ENCODE measurements around the gene SLC66A2. TPM values are rescaled to one million over a fixed set of nuclear protein-coding genes. Genes with fewer than 3 reads are reported as not detected.

Gene SLC66A2
- total and polyA plus RNA-seq, 2 donors (not counting 1 experiment from before 2014, with no cell fraction given) = 44.4 to 45.1 TPM

GRCh38 chr18:79982736-79983135 lies 31.3 kb upstream of the SLC66A2 start:
- no peaks in the 10 kb centered on the region for H3K27me3 Mint-ChIP-seq
- H4K20me1 ChIP-seq (ENCODE audit: control insufficient read depth, insufficient read depth, low read length, poor library complexity, severe bottlenecking) = peaks cover 95% of the 10 kb centered on the region
- no peak for ATAC-seq (ENCODE audit: low read depth)

DNA sequence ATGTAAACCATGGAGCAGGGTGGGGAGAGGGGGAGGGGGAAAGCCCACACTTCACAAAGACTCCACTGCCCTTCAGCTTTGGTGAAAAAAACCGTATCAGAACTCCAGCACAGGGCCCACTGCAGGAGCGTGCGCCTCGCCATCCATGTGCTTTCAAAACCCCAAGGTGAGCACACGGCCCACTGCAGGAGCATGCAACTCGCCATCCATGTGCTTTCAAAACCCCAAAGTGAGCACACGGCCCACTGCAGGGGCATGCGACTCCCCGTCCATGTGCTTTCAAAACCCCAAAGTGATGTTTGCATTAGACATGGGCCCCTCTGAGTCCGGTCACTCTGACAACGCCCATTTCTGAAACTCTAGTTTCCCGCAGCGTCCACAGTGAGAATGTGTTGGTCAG lies 29.1 kb upstream of the SLC66A2 start:
- H3K4me3 ChIP-seq (ENCODE audit: control extremely low read depth in 1 of 5, extremely low read depth in 1 of 5, insufficient read depth in 1 of 5, low read depth in 2 of 5, low read length in 4 of 5) = no peak overlapping the region
- CTCF ChIA-PET = no interaction called here
- H2AFZ ChIP-seq (ENCODE audit: insufficient read depth, low read depth, low read length, poor library complexity, severe bottlenecking) = no peak overlapping the region
- no peaks in the 10 kb centered on the region for H3K27me3 Mint-ChIP-seq
- H3K79me2 ChIP-seq (ENCODE audit: control insufficient read depth, insufficient read depth, low read length) = peaks cover 96% of the 10 kb centered on the region
- ATAC-seq (ENCODE audit: low read depth) (no peak), DNase-seq (no peak)
- H3K4me1 ChIP-seq (ENCODE audit: control insufficient read depth in 2 of 2, insufficient read depth in 2 of 2, low read length in 2 of 2) = no peaks in the 10 kb centered on the region
- no peaks in the 10 kb centered on the region for H3K9me3 Mint-ChIP-seq (ENCODE audit: insufficient read depth)
- no peak overlapping the region for H3K4me2 ChIP-seq (replicated peaks; ENCODE audit: low read depth, low read length, poor library complexity, severe bottlenecking)
- H3K27ac Mint-ChIP-seq = no peak overlapping the region
- H3K9me3 ChIP-seq (ENCODE audit: control extremely low read depth in 1 of 3, control insufficient read depth in 2 of 3, insufficient read depth in 1 of 3, low read length in 2 of 3) = no peaks in the 10 kb centered on the region
- peaks cover 0 to 41% of the 10 kb centered on the region in 2 experiments for H3K36me3 ChIP-seq (replicated peaks in 1 of 2; ENCODE audit: control extremely low read depth in 1 of 2, control insufficient read depth in 1 of 2, extremely low read depth in 1 of 2, insufficient read depth in 2 of 2, low read length in 1 of 2)
- H4K20me1 ChIP-seq (ENCODE audit: control insufficient read depth, insufficient read depth, low read length, poor library complexity, severe bottlenecking) = peaks cover 95% of the 10 kb centered on the region
- H3K4me1 Mint-ChIP-seq = peaks cover 46% of the 10 kb centered on the region
- POLR2A ChIA-PET = no interaction called here
- 85% methylated on average over 9 of the region's 13 CpGs for WGBS (ENCODE audit: insufficient coverage)
- H3K4me3 Mint-ChIP-seq = no peak overlapping the region
- no peak overlapping the region for H3K27ac ChIP-seq (ENCODE audit: low read length in 2 of 2)
- TF ChIP-seq, protein P1, sequence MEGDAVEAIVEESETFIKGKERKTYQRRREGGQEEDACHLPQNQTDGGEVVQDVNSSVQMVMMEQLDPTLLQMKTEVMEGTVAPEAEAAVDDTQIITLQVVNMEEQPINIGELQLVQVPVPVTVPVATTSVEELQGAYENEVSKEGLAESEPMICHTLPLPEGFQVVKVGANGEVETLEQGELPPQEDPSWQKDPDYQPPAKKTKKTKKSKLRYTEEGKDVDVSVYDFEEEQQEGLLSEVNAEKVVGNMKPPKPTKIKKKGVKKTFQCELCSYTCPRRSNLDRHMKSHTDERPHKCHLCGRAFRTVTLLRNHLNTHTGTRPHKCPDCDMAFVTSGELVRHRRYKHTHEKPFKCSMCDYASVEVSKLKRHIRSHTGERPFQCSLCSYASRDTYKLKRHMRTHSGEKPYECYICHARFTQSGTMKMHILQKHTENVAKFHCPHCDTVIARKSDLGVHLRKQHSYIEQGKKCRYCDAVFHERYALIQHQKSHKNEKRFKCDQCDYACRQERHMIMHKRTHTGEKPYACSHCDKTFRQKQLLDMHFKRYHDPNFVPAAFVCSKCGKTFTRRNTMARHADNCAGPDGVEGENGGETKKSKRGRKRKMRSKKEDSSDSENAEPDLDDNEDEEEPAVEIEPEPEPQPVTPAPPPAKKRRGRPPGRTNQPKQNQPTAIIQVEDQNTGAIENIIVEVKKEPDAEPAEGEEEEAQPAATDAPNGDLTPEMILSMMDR (IDR thresholded peaks at IDR 0.05) = no peak
- no peak for TF ChIP-seq EZH2 (IDR thresholded peaks at IDR 0.05; ENCODE audit: borderline replicate concordance, insufficient read depth, low read depth, low read length, poor library complexity, severe bottlenecking)
- no peak overlapping the region for H3K9ac ChIP-seq (ENCODE audit: low read length)
- intact Hi-C loops (cut with micrococcal nuclease) = loop anchor here (10.0 kb wide), 1 partner anchor 164 kb away; no protein-coding TSS in a partner anchor
- no peaks in the 10 kb centered on the region for H3K27me3 ChIP-seq (replicated peaks in 1 of 4; ENCODE audit: control extremely low read depth in 1 of 4, control insufficient read depth in 3 of 4, insufficient read depth in 4 of 4, low read length in 3 of 4)

More at GRCh38 chr18:79982736-79983135, 31.3 kb upstream of the SLC66A2 start:
- Histone ChIP-seq H3K9ac (ENCODE audit: low read length) (no peak overlapping the region), H3K79me2 (ENCODE audit: control insufficient read depth, insufficient read depth, low read length) (peaks cover 100% of the 10 kb centered on the region), H3K27ac (ENCODE audit: low read length in 2 of 2) (no peak overlapping the region), H3K4me2 (replicated peaks; ENCODE audit: low read depth, low read length, poor library complexity, severe bottlenecking) (no peak overlapping the region), H3K9me3 (ENCODE audit: control extremely low read depth in 1 of 3, control insufficient read depth in 2 of 3, insufficient read depth in 1 of 3, low read length in 2 of 3) (no peaks in the 10 kb centered on the region), H3K4me1 (ENCODE audit: control insufficient read depth in 2 of 2, insufficient read depth in 2 of 2, low read length in 2 of 2) (peaks cover 14 to 15% of the 10 kb centered on the region in 2 donors), H3K36me3 (replicated peaks in 1 of 2; ENCODE audit: control extremely low read depth in 1 of 2, control insufficient read depth in 1 of 2, extremely low read depth in 1 of 2, insufficient read depth in 2 of 2, low read length in 1 of 2) (peaks cover 0 to 39% of the 10 kb centered on the region in 2 experiments), H2AFZ (ENCODE audit: insufficient read depth, low read depth, low read length, poor library complexity, severe bottlenecking) (no peak overlapping the region), H3K4me3 (ENCODE audit: control extremely low read depth in 1 of 5, extremely low read depth in 1 of 5, insufficient read depth in 1 of 5, low read depth in 2 of 5, low read length in 4 of 5) (no peak overlapping the region), H3K27me3 (replicated peaks in 1 of 4; ENCODE audit: control extremely low read depth in 1 of 4, control insufficient read depth in 3 of 4, insufficient read depth in 4 of 4, low read length in 3 of 4) (no peaks in the 10 kb centered on the region)
- Mint-ChIP-seq H3K4me1 (peaks cover 62% of the 10 kb centered on the region), H3K9me3 (ENCODE audit: insufficient read depth) (no peaks in the 10 kb centered on the region), H3K27ac (no peak overlapping the region), H3K4me3 (no peak overlapping the region)
- TF ChIP-seq EZH2 (IDR thresholded peaks at IDR 0.05; ENCODE audit: borderline replicate concordance, insufficient read depth, low read depth, low read length, poor library complexity, severe bottlenecking) = no peak
- TF ChIP-seq, protein P1 (IDR thresholded peaks at IDR 0.05) = no peak
- DNase-seq = no peak
- CTCF ChIA-PET = no interaction called here
- intact Hi-C loops (cut with micrococcal nuclease) = loop anchor here (10.0 kb wide), 1 partner anchor 162 kb away; no protein-coding TSS in a partner anchor
- POLR2A ChIA-PET = no interaction called here
- 52% methylated on average over 3 of the region's 6 CpGs for WGBS (ENCODE audit: insufficient coverage)

Measured in B cell (primary cell).